Neural progenitor cell (in vitro differentiated cells): ENCODE measurements around the gene CST9.

Experiments
- CTCF ChIP-seq: fragments of 200-600 bp; sonication (generic); IDR thresholded peaks from 2 replicates; pipeline ENCODE4 v1.5.1; 2017; ENCODE audit warnings: antibody characterized with exemption, mild to moderate bottlenecking
- EZH2 ChIP-seq: fragments of 200-600 bp; sonication (generic); IDR thresholded peaks from 2 replicates; pipeline ENCODE4 v1.6.1; 2017; ENCODE audit warnings: antibody characterized with exemption, mild to moderate bottlenecking, moderate library complexity
- EZH2phosphoT487 ChIP-seq: fragments of 200-600 bp; sonication (generic); IDR thresholded peaks from 2 replicates; pipeline ENCODE4 v1.6.1; 2017; ENCODE audit warnings: antibody characterized with exemption

GRCh38 chr20:23640671-23641667 lies 35.3 kb upstream of the CST9 start:
- TF ChIP-seq EZH2 (no peak), CTCF (no peak), EZH2phosphoT487 (no peak)
